ENCODE results near the gene IFT57.

- TF ChIP-seq TAF1 (IDR thresholded peaks at IDR 0.05; ENCODE audit: low read depth) (no peak), REST (IDR thresholded peaks at IDR 0.05; ENCODE audit: low read depth) (no peak), MAX (IDR thresholded peaks at IDR 0.05) (no peak), CREB1 (IDR thresholded peaks at IDR 0.05; ENCODE audit: low read depth) (no peak), EGR1 (IDR thresholded peaks at IDR 0.05) (no peak), EP300 (IDR thresholded peaks at IDR 0.05; ENCODE audit: borderline replicate concordance) (no peak), TEAD4 (IDR thresholded peaks at IDR 0.05) (no peak), RAD21 (IDR thresholded peaks at IDR 0.05; ENCODE audit: low read depth) (no peak)
Measured at GRCh38 chr3:108177536-108177935, 44.7 kb downstream of the IFT57 start.

Data from Ishikawa (cell line).